Islet precursor cell (in vitro differentiated cells): ENCODE measurements around the gene NXPH2.

Experiments used
- DNase-seq: peaks from one replicate; pipeline ENCODE4 v3.0.0-alpha.2; 2018

Gene NXPH2

DNA sequence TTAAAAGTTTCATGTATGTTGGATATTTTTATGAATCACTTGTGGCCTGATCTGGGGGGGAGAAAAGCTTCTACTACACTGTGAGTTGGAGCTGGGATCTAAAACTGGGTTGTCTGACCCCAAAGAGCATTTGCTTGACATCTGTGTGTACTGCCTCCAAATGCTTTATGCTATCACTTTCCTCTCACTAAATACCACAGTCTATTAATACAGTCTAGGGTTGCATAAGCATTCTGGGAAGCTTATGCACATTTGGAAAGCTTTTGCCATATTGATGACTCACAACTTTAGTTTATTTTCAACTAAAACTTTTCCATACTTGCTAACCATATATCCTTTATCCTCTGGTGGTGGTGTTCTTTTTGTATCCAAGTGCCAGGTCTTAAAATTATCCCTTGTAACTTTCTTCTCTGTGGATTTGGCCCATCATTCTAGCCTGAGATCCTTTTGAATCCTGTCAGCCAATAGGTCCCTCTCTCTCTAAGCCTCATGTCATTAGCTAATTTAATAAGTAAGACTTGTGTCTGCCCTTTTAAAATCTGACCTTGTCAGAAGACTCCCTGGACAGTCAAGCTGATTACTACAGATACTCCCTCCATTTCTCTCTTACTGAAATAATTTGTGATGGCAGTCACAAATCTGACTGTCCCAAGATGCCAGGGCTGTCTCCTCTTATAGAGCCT is 72.7 kb downstream of the NXPH2 start:
- DNase-seq: no peak

DNA sequence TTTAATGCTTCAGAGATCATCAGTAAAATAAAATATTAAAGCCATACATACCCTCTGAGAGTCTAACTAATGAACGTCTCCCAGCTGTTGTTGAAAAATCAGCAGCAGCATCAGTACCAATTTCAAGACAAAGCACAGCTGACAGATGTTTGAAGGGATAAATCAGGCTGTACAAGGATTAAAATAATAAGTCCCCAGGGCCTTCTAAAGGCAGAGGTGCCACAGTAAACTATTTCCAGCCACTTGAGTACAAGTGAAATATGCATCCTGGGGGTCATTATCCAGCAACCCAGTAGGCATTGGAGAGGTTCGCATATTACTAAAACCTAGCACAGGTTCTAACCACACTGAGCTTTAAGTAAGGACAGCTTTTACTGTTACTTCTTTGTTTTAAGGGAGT is 76.9 kb downstream of the NXPH2 start:
- DNase-seq: no peak

DNA sequence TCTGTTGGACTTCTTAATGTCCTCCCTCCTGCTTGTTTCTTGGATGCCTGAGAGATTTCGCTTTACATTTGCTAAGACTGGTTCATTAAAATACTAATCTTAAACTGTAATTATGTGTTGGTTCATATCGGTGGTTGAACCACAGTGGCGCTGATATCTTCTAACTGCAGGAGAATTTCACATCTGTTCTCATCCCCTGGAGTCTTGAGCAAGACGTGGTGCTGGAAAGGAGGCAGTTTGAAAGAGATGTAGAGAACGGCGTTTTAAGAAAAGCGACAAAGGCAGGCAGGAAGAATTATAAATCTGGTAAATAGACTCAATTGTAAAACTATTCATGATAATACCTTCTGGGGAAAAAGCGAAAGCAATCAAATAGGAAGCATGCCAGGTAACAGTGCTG is 79.5 kb downstream of the NXPH2 start:
- DNase-seq: no peak

DNA sequence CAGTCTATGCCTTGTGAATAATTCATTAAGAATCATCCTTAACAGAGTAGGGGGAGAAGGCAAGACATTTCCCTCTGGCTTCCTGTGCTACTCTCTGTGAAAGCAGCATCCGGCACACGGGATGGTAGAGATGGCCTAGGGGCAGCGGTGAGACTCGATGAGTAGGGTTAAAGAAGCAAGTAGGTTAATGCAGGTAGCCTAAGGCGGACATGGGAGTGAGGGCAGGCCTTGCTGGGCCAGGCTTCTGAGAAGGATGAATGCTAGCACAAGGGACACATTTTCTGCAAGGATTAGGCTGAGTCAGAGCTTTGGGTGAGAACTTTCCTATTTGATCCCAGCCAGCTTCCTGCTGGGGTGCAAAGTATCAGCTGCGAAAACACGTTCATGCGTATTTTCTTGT is 80.8 kb downstream of the NXPH2 start:
- DNase-seq: peak; percentile 91

DNA sequence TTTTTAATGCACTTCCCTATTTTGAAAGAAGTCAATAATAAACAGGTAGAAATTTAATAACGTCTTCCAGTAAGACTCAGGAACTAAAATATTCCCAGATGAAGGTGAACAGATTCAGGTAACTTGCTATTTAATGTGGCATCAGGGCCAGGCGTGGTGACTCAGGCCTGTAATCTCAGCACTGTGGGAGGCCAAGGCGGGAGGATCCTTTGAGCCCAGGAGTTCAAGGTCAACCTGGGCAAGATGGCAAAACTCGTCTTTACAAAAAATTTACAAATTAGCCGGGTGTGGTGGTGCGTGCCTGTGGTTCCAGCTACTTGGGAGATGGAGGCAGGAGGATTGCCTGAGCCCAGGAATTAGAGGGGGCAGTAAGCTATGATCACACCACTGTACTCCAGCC is 81.8 kb downstream of the NXPH2 start:
- DNase-seq: no peak

DNA sequence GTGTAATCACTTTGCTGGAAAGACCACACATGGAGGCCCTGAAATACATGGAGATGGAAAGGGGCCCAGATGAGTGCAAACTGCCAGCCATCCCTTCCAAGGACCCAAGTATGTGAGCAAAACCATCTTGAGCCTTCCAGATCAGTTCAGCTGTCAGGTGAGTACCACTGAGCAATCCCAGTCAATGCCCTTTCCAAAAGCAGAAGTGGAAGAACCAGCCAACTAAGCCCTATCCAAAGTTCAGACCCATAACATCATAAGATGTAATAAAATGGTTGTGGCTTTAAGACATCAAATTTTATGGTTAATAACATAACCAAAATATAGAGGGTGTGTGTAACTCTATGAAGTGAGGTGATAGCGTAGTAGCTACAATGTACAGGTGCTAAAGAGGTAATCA is 88.5 kb downstream of the NXPH2 start:
- no peak for DNase-seq

DNA sequence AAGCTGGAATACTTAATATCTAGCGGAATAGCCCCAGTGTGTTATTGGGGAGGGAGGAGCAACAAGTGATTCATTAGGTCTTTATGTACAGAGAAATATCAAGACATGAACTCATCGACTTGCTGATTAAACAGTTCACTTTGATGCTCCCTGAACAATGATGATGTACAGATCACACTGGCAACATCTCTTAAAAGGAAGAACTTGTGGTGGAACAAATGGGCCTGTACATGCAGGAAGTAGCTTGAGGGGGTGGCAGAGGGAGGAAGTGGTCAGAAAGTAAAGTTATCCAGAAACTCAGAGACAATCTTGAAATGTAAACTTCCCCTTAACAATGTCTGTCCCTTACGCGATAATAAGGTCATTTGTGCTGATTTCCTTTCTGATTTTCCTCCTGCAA is 90.5 kb downstream of the NXPH2 start:
- no peak for DNase-seq

DNA sequence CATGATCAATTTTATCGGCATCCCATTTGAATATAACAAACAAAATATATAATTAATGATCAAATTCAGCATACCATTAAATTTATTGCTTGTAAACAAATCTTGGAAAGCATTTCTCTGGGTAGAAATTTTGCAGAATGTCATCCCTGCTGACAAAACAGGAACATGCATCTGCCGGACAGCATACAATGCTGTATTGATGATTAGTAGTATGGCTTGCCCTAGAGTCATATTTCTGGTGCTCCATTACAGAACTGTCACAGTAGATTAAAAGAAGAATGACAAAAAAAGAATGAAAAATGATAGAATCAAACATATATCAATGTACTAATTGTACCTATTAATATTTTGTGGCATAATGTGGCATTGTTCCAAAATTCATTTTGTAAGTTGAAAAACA is 98.0 kb downstream of the NXPH2 start:
- DNase-seq: no peak

DNA sequence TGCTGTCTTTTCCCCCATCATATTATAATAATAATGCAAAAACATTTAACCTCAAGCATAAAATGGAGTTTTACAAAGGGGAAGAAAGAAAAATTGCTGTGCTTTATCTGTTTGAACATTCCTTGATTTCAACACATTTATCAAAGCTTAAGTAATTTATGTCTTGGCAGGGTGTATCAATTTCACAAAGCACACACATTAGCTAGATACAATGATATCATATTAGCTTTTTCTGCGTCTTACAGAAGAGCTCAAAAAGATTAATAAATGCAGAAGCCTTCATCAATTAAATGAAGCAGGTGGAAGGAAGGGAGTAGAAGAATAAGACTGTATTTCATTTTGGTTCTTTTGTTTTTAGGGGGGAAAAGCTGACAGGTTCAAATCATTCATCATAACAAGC is 103.0 kb downstream of the NXPH2 start:
- no peak for DNase-seq

DNA sequence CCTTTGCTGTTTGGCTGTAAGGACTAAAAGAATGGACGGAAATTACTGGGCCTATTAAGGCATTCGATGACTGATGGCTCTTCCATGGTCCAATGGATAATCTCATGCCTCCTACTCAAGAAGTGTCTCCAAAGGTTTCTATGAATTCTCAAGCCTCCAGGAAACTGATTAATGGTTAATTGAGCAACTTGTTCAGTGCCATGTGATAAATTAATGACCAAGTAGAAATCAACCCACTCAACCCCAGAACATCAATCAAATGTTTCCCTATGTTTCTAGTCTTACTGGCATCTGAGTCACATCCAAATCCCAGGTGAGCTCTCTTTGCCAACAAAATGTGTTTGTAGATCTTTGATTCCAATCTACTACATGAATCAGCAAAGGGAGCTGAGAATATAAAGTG is 103.6 kb downstream of the NXPH2 start:
- no peak for DNase-seq

DNA sequence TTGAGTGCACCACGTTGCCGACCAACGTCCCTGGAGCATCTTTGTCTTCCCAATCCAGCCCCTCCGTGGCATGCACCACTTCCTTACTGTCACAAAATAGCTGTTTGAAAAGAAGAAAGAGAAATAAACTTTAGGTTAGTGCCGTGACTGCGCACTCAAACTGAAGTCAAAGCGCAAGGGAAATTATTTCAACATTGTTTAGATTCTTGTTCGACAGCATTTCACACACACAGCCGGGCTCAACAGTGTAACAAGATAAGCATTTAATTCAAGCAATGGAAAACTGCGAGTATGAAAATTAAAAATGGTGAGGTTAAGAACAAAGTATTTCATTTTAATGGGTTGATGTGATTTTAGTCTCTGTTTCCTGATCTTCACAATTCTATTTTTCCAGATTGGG is 108.6 kb downstream of the NXPH2 start:
- DNase-seq: no peak

DNA sequence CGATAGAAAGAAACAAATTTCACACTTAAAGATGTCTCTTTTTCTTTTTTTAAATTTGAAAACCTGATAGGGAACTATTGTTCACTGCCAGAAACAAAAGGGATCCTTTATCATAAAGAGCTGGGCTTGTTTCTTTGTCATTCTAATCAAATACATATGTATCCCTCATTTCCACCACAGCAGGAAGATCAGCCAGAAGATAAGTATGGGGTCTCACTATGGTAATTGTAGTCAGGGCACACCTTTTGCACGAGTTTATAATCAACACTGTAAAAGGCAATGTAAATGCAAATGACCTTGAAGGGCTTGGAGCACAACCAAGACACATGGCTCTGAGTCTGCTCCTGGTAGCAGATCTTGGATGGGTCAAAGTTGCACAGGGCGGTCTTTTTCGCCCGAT is 109.5 kb downstream of the NXPH2 start:
- no peak for DNase-seq

DNA sequence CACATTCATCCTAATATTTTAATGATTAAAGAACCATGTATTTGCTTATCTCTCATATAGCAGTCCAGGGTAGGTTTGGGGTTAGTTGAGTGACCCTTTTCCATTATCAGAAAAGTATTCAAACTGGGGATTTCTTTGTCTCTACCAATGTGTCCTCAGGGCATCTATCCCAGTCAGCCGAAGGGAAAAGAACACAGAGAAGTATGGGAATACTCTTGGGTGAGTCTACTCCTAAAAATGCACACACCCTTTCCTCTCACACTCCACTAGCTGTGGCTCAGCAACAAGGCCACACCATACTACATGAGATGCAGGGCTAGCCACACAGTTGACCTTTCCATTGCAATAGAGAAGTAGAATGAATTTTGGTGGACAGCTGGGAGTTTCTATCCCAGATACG is 114.3 kb downstream of the NXPH2 start:
- no peak for DNase-seq

DNA sequence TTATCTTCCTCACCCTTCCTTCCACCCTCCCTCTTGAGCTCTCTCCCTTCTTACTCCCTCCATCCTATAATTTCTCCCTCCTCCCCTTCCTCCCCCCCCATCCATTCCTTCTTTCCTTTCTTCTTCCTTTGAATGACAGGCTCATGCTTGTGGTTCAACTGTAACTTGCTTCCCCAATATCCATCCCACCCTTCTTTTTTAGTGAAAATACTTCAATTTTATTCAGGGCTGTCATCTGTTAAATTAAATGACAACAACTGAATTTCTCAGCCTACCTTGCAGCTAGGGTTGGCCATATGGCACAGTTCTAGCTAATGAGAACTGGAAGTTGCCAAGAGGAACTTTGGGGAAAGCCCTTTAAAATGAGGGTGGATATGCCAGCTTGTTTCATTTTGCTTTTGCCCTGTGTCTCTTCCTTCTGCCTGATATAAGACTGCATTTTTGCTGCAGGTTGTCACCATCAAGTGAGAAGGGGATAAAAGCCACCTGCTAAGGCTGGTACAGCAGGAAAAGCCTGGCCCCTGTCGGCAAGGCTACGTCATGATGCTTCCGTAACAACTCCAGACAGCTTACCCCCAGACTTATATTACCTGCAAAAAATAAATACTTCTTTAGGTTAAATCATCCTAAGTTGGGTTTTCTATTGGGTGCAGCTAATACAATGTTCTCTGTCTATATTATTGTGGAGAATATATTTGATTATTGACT is 121.8 kb downstream of the NXPH2 start:
- DNase-seq: no peak

DNA sequence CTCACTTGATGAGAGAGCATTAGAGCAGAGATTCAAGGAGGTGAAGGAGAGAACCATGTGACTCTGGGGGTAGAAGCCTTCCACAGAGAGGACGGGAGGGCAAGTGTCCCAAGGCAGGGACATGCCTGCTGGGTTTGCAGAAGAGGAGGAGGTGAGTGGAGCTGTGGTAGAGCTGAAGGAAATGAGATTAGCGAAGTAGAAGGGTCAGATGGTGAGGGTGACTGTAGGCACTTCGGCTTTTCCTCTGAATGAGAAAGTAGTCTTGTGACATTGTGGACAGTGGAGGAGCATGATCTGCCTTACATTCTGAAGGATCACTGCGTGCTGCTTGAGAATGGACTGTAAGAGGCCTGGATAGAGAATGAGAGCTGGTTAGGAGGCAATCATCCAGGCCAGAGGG is 126.0 kb downstream of the NXPH2 start:
- no peak for DNase-seq

DNA sequence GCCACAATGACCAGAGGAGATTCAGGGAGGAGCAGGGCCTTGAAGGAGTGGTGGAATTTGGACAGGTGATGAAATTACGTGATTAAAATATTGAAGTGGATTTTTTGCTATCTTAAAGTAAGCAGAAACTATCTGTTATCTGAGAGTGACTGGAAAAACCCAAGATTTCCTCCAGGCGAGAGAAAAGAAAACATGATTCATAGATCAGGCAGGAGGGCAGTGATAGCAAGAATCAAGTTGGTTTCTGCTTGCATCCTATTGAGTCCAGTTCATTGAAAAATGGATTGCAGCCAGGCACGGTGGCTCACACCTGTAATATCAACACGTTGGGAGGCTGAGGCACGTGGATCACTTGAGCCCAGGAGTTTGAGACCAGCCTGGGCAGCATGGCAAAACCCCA is 127.8 kb downstream of the NXPH2 start:
- no peak for DNase-seq

DNA sequence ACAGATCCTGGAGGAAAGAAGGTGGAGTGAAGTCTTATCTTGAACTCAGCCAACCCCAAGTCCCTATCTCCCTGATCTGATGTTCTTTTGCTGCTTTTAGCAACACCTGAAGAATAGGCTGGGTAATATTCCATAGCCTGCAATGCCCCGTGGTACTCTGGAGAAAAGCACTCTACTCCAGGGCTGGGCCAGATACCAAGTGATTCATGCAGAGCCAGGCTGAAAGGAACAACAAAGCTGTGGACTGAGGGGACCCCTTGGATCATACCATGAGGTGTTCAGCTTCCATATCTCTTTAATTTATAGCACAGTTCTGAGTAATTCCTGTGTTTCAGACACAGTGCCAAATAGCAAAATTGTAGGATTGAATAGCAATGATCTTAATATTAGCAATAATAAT is 130.6 kb downstream of the NXPH2 start:
- no peak for DNase-seq

DNA sequence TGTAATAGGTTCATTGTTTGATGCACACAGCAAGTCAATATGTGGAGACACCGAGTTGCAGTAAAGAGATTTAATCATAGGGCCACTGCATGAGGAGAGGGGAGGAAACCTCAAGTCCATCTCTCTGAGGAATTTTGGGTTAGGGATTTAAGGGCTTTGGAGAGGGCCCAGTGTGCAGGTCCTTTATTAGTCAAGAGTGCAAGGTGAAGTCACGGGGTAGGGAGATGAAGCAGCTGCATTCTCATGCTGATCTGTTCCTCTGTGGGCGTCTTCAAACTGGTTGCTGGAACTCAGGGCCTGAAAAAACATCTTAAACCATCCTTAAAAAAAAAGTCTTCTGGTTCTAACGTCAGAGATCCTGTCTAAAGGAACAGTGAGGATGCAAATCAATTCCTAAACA is 131.6 kb downstream of the NXPH2 start:
- no peak for DNase-seq

DNA sequence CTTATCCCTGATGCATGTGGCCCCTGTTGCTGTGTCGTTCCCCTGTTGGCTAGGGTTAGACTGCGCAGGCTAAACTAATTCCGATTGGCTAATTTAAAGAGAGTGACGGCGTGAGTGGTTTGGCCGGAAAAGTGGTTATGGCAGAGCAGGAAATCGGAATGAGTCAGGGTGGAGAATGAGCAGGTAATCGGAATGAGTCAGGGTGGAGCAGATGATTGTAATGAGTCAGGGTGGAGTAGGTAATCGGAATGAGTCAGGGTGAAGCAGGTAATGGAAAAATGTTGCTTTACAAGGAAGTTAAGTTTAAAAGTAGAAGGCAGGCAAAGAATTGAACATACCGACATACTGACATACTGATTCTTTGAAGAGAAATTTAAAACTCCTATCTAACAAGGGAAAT is 135.4 kb downstream of the NXPH2 start:
- peak; percentile 64 for DNase-seq

DNA sequence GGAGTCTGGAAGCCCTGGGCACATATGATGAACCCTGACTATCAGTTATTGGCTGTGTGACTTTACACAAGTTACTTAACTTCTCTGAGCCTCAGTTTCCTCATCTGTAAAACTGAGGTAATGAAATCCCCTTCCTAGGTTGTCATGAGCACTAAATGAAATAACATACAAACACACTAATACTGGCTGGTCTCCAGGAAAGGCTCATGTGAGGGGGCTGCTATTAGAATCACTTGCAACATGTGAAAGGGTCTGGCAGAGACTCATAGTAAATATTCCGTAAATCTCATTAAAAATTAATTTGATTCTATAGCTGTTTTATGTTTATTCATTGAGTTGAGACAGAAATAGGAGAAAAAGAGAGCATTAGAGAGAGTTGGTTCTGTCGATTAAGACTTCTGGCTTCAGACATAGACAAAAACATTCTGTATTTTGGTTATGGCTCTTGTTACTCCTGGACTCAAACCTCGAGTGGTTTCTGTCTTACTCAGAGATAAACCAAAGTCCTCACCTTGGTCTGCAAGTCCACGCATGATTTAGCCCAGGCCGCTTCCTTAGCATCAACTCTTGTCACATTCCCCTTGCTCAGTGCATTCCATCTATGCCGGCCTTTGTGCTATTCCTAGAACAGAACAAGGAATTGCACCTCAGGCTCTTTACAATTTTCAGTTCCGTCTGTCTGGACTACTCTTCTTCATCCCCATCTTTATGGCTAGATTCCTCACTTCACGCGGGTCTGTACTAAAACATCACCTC is 139.1 kb downstream of the NXPH2 start:
- peak; percentile 88 for DNase-seq

DNA sequence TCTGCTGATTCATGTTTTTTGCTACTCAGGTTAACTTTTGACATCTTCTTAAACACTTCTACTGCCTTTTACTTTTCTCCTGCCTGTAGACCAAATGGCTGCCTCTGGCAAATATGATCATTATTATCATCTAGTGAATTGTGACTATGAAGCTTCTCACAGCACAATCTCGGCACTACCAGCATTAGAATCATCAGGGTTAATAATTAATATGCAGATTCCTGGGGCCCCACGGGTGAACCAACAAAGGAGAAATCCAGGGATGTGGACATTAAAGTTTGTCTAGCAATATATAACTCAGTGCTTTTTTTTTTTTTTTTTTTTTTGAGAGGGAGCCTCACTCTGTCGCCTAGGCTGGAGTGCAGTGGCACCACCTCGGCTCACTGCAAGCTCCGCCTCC is 142.5 kb downstream of the NXPH2 start:
- DNase-seq: no peak

DNA sequence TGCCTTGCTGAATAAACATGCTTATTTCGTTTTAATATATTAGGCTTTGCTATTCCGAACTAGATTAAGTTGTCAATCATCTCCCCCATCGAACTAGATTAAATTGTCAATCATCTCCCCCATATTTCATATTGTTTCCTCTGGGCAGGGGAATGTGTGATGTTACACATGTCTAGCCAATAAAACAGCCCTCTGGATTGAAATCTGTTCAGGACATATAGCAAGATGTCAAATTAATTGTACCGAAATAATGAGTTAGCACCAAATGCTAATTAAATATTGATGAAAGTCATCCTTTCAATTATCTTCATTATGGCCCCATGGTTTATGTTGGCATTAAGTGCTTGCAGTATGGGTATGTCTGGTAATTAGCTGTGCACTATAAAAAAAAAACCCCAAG is 143.1 kb downstream of the NXPH2 start:
- no peak for DNase-seq

DNA sequence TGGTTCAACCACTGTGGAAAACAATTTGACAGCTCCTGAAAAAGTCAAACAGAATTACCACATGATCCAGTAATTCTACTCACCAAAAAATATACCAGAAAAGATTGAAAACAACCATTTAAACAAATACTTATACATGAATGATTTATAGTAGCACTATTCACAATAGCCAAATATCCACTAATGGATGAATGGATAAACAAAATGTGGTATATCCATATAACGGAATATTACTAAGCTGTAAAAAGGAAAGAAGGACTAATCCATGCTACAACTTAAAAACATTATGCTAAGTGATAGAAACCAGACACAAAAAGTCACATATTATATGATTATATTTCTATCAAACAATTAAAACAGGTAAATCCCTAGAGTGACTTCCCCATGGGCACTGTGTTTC is 147.1 kb downstream of the NXPH2 start:
- DNase-seq: no peak

DNA sequence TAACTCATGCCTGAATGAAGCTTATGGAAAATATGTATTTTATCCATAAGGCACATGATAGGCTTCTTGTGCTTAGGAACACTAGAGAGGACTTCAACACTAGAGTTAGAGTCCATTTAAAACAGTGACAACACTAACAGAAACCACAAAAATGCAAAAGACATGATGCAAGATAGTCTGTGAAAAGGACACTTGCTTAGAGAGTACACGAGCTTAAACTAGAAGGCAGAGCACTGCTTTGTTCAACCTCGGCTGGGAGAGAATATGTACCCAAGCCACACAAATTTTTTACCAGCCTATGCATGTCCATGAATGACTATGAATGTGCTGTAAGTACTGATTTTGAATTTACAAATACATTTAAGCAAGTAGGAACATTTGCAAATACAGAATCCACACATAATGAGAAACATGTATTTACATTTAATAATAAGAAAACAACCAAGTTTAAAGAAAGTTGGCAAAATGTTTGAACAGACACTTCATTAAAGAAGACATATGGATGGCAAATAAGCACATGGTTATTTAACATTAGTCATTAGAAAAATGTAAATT is 148.0 kb downstream of the NXPH2 start:
- DNase-seq: no peak
